ENCODE data around the gene CDC27.
"Not testable (repeated sequence)": the region's sequence is repeated elsewhere in the genome, so short reads cannot be mapped to it uniquely, and the experiment has no call there.

Gene CDC27

DNA sequence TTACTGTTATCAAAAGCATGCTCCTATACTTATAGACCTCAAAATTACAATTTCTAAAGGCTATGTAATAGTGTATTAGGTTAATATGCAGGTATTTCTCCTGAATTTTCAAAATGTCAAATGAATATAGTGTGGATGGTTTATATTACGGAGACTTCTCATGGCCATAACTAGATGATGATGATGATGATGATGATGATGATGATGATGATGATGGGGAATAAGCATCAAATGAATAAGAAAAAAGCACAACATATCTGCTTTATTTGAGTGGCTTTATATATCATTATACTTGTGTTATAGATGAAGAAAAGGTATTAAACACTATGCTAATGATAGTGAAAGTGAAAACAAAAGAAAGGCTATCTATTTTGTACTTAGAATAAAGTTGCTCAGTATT is 53.9 kb downstream of the CDC27 start:
- TF ChIP-seq GABPA (IDR thresholded peaks at IDR 0.05; ENCODE audit: low read depth) (no peak), POLR2AphosphoS5 (IDR thresholded peaks at IDR 0.05; ENCODE audit: low read depth) (no peak), CTCF (IDR thresholded peaks at IDR 0.05; ENCODE audit: insufficient read depth, low read length) (no peak), SPI1 (IDR thresholded peaks at IDR 0.05; ENCODE audit: borderline replicate concordance, low read depth) (no peak)
- TF ChIP-seq, protein P1, sequence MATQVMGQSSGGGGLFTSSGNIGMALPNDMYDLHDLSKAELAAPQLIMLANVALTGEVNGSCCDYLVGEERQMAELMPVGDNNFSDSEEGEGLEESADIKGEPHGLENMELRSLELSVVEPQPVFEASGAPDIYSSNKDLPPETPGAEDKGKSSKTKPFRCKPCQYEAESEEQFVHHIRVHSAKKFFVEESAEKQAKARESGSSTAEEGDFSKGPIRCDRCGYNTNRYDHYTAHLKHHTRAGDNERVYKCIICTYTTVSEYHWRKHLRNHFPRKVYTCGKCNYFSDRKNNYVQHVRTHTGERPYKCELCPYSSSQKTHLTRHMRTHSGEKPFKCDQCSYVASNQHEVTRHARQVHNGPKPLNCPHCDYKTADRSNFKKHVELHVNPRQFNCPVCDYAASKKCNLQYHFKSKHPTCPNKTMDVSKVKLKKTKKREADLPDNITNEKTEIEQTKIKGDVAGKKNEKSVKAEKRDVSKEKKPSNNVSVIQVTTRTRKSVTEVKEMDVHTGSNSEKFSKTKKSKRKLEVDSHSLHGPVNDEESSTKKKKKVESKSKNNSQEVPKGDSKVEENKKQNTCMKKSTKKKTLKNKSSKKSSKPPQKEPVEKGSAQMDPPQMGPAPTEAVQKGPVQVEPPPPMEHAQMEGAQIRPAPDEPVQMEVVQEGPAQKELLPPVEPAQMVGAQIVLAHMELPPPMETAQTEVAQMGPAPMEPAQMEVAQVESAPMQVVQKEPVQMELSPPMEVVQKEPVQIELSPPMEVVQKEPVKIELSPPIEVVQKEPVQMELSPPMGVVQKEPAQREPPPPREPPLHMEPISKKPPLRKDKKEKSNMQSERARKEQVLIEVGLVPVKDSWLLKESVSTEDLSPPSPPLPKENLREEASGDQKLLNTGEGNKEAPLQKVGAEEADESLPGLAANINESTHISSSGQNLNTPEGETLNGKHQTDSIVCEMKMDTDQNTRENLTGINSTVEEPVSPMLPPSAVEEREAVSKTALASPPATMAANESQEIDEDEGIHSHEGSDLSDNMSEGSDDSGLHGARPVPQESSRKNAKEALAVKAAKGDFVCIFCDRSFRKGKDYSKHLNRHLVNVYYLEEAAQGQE (IDR thresholded peaks at IDR 0.05; ENCODE audit: insufficient replicate concordance, low read depth): no peak
- H3K4me3 ChIP-seq (replicated peaks; ENCODE audit: insufficient read depth, low read length): no peak overlapping the region

GRCh38 chr17:47134354-47134753 is 54.7 kb downstream of the CDC27 start:
- H3K4me3 ChIP-seq (replicated peaks; ENCODE audit: insufficient read depth, low read length); H3K27ac ChIP-seq (replicated peaks); H3K27me3 ChIP-seq (ENCODE audit: insufficient read depth, poor library complexity, severe bottlenecking); DNase-seq (ENCODE audit: low read depth in 1 of 2, low spot score in 1 of 2): not testable (repeated sequence)

More for the DNA sequence above, 53.9 kb downstream of the CDC27 start:
- Histone ChIP-seq H3K27me3 (ENCODE audit: insufficient read depth, poor library complexity, severe bottlenecking) (no peaks in the 10 kb centered on the region), H3K27ac (replicated peaks) (no peak overlapping the region)
- DNase-seq (ENCODE audit: low read depth in 1 of 2, low spot score in 1 of 2): no peak

DNA sequence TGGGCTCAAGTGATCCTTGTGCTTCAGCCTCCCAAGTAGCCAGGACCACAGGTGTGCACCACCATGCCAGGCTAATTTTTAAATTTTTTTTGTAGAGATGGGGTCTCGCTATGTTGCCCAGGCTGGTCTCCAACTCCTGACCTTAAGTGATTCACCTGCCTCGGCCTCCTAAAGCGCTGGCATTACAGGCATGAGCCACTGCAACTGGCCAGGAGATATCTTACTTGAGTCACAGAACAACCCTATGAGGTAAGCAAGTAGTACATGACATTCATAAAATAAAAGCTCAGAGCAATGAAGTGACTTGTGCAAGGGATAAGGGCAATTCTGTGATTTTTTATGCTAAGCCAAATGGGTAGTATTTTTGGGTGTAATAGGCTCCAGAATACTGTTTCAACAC is 57.3 kb downstream of the CDC27 start:
- DNase-seq (ENCODE audit: low read depth in 1 of 2, low spot score in 1 of 2): no peak
- no peaks in the 10 kb centered on the region for H3K27me3 ChIP-seq (ENCODE audit: insufficient read depth, poor library complexity, severe bottlenecking)
- H3K4me3 ChIP-seq (replicated peaks; ENCODE audit: insufficient read depth, low read length): no peak overlapping the region
- TF ChIP-seq POLR2AphosphoS5 (IDR thresholded peaks at IDR 0.05; ENCODE audit: low read depth) (no peak), CTCF (IDR thresholded peaks at IDR 0.05; ENCODE audit: insufficient read depth, low read length) (no peak), GABPA (IDR thresholded peaks at IDR 0.05; ENCODE audit: low read depth) (no peak), SPI1 (IDR thresholded peaks at IDR 0.05; ENCODE audit: borderline replicate concordance, low read depth) (no peak)
- TF ChIP-seq, protein P1 (IDR thresholded peaks at IDR 0.05; ENCODE audit: insufficient replicate concordance, low read depth): no peak
- no peak overlapping the region for H3K27ac ChIP-seq (replicated peaks)

GRCh38 chr17:47126835-47127234 is 62.3 kb downstream of the CDC27 start:
- not testable (repeated sequence) for H3K4me3 ChIP-seq (replicated peaks; ENCODE audit: insufficient read depth, low read length); H3K27me3 ChIP-seq (ENCODE audit: insufficient read depth, poor library complexity, severe bottlenecking); H3K27ac ChIP-seq (replicated peaks); DNase-seq (ENCODE audit: low read depth in 1 of 2, low spot score in 1 of 2)

DNA sequence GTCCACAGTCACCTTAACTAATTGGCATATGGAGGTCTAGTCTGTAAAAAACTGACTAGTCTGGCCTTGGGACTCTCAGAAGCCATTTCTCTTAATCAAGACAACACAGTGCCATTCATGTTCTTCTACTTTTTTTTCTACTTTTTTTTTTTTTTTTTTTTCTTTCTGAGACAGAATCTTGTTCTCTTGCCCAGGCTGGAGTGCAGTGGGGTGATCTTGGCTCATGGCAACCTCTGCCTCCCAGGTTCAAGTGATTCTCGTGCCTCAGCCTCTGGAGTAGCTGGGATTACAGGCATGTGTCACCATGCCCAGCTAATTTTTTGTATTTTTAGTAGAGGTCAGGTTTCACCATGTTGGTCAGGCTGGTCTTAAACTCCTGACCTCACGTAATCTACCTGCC is 65.8 kb downstream of the CDC27 start:
- DNase-seq (ENCODE audit: low read depth in 1 of 2, low spot score in 1 of 2): not testable (repeated sequence)

More for the DNA sequence above, 65.8 kb downstream of the CDC27 start:
- not testable (repeated sequence) for H3K27me3 ChIP-seq (ENCODE audit: insufficient read depth, poor library complexity, severe bottlenecking); H3K27ac ChIP-seq (replicated peaks); H3K4me3 ChIP-seq (replicated peaks; ENCODE audit: insufficient read depth, low read length)
